LNCAP (cell line): ENCODE results near the gene TECTA.

Experiments
- TF ChIP-seq, protein P1 (sequence below): fragments of 450-650 bp; IDR thresholded peaks from 2 replicates; pipeline ENCODE4 v1.5.1; 2017; ENCODE audit warnings: mild to moderate bottlenecking

Gene TECTA, protein sequence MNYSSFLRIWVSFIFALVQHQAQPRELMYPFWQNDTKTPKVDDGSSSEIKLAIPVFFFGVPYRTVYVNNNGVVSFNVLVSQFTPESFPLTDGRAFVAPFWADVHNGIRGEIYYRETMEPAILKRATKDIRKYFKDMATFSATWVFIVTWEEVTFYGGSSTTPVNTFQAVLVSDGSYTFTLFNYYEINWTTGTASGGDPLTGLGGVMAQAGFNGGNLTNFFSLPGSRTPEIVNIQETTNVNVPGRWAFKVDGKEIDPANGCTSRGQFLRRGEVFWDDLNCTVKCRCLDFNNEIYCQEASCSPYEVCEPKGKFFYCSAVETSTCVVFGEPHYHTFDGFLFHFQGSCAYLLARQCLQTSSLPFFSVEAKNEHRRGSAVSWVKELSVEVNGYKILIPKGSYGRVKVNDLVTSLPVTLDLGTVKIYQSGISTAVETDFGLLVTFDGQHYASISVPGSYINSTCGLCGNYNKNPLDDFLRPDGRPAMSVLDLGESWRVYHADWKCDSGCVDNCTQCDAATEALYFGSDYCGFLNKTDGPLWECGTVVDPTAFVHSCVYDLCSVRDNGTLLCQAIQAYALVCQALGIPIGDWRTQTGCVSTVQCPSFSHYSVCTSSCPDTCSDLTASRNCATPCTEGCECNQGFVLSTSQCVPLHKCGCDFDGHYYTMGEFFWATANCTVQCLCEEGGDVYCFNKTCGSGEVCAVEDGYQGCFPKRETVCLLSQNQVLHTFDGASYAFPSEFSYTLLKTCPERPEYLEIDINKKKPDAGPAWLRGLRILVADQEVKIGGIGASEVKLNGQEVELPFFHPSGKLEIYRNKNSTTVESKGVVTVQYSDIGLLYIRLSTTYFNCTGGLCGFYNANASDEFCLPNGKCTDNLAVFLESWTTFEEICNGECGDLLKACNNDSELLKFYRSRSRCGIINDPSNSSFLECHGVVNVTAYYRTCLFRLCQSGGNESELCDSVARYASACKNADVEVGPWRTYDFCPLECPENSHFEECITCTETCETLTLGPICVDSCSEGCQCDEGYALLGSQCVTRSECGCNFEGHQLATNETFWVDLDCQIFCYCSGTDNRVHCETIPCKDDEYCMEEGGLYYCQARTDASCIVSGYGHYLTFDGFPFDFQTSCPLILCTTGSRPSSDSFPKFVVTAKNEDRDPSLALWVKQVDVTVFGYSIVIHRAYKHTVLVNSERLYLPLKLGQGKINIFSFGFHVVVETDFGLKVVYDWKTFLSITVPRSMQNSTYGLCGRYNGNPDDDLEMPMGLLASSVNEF (N-terminal part only)

DNA sequence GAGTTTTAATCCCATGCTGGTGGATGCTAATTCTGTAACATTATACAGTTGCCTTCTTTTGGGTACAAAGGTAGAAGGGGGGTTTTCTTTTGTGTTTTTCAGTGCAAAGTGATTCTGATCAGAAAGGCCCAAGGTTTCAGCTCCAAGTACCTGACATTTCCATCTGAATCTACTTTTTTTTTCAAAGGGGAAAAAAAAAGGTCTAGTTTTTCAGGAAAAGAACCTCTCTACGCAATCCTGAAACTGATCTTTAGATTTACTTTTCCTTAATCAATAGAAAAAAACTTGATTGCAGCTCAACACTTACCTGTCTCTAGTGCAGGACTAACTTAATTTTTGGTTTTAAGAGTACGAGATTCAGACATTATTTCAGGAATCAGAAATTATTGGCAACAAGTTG lies at the start of gene TECTA:
TECTA (plus strand) TSS at position 301 of the 400 bp plus-strand sequence. CDS start 1,423 bp downstream, outside the sequence.
- TF ChIP-seq, protein P1, sequence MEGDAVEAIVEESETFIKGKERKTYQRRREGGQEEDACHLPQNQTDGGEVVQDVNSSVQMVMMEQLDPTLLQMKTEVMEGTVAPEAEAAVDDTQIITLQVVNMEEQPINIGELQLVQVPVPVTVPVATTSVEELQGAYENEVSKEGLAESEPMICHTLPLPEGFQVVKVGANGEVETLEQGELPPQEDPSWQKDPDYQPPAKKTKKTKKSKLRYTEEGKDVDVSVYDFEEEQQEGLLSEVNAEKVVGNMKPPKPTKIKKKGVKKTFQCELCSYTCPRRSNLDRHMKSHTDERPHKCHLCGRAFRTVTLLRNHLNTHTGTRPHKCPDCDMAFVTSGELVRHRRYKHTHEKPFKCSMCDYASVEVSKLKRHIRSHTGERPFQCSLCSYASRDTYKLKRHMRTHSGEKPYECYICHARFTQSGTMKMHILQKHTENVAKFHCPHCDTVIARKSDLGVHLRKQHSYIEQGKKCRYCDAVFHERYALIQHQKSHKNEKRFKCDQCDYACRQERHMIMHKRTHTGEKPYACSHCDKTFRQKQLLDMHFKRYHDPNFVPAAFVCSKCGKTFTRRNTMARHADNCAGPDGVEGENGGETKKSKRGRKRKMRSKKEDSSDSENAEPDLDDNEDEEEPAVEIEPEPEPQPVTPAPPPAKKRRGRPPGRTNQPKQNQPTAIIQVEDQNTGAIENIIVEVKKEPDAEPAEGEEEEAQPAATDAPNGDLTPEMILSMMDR, result no peak

DNA sequence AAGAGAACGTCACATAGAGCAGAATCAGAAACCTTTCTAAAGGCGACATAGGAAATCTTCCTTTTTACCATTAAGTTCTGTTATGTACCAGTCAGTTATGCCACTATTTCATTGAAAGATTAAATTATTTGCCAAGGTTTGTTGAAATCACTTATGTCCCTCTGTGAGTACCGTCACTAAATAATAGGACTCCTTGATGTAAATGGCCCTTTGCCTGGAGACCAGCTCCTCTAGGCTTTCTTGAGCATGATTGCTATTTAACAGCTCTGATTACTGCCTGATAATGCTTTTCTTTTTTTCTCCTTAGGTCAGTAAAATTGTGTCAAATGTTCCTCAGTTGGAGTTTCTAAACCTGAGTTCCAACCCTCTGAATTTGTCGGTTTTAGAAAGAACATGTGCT lies 47.8 kb upstream of the TECTA start:
- TF ChIP-seq, protein P1, result no peak

DNA sequence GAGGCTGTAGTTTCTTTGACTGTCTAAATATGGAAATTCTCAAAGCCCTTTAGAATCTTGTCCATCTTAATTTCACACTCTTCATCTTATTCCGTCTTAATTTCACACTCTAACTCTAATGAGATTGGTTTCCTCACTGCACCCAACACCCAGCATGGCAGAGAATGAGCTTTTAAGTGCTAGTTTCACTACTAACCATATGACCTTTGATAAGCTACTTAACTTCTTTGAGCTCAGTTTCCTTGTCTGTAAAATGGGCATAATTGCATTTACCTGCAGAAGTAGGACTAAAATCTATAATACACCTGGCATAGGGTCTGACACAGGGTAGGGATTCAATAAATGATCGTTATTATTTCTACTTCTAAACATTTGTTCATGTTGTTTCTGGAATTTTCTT lies 46.8 kb upstream of the TECTA start:
- TF ChIP-seq, protein P1, result no peak

DNA sequence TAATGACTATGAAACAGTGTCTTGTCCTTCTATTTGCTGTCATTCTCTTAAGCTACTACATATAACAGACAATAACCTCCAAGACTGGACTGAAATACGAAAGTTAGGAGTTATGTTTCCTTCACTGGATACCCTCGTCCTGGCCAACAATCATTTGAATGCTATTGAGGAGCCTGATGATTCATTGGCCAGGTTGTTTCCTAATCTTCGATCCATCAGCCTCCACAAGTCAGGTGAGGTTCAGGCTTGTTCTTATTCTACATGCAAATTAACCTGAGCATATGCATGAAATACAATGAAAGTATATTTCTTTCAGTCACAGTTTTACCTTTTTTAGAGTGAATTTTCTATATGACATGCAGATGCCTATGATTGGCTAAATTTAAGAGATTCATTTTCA lies 46.0 kb upstream of the TECTA start:
- TF ChIP-seq, protein P1, result no peak

DNA sequence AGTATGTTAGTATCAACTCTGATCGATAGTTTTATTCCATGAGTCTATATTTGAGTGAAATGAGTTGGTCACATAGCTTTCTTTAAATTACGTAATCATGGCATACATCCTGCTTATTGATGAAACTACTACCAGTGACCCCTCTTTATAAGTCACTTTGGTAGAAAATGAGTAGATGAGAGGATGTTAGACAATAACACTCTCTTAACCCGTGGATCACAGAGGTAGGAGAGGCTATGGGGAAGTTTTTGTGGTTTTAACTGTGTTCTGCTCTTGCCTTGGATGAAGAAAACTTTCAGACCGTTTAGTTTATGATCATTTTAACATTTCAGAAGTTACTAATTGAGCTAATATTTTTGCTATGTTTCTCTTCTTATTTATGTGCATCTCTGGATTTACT lies 43.1 kb upstream of the TECTA start:
- TF ChIP-seq, protein P1, result no peak

DNA sequence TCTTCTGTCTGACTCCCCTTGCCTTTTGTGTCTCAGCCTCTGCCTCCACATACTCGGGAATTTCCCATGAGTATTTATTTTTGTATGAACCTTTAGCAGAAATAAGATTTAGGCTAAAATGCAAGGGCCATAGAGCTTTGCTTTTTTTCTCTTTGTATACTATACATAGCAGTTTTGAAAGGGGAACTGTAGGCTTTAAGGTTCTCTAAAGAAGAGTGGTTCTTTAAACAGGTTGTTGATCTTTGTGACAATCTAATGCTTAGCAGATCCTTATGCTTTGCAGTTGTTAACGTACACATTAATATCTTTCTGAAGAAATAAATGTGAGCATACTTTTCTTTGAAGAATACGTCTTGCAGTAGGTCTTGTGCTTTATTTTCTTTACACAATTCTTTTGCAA lies 42.1 kb upstream of the TECTA start:
- TF ChIP-seq, protein P1, result no peak

DNA sequence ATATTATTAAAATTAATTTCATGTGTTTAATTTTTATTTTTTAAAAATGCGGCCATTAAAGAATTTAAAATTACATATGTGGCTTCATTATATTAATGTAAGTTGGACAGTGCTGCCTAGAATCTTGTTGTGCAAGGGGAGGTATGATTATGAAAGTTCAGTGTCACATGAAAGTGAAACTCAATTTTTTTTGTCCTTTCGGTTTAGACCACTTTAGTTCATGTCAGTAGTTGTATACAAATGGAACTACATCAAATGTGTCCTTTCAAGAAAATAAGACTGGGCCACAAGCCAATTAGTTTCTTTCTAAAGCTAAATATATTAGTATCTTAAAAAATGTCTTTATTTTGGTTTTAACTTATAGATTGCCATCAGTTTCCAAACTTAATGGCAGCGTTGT lies 41.4 kb upstream of the TECTA start:
- TF ChIP-seq, protein P1, result no peak
